Neural progenitor cell (in vitro differentiated cells): ENCODE measurements around the gene TLE4. TPM values are rescaled to one million over a fixed set of nuclear protein-coding genes. Genes with fewer than 3 reads are reported as not detected.

ENCODE experiments used
- DNase-seq: peaks from one replicate; pipeline ENCODE4 v3.0.0-alpha.2; 2016; ENCODE audit warnings: low spot score
- H2AFZ ChIP-seq: fragments of 200-600 bp; sonication (generic); replicated peaks from 2 replicates; pipeline ENCODE4 v1.6.1; 2016; ENCODE audit warnings: antibody characterized with exemption
- H3F3A ChIP-seq: fragments of 200-600 bp; sonication (generic); 2 replicates; pipeline ENCODE4 v1.6.1; 2016; ENCODE audit warnings: antibody characterized with exemption, low read depth
- H3K27ac ChIP-seq: fragments of 200-600 bp; sonication (generic); 2 replicates; pipeline ENCODE4 v1.5.1; 2016; ENCODE audit warnings: mild to moderate bottlenecking
- H3K27me3 ChIP-seq: fragments of 200-600 bp; sonication (generic); 2 replicates; pipeline ENCODE4 v1.6.1; 2016; ENCODE audit warnings: mild to moderate bottlenecking, moderate library complexity
- H3K36me3 ChIP-seq: fragments of 200-600 bp; sonication (generic); 2 replicates; pipeline ENCODE4 v1.5.1; 2016
- H3K4me1 ChIP-seq: fragments of 200-600 bp; sonication (generic); 2 replicates; pipeline ENCODE4 v1.6.1; 2016; ENCODE audit warnings: mixed run types
- H3K4me2 ChIP-seq: fragments of 200-600 bp; sonication (generic); 2 replicates; pipeline ENCODE4 v1.6.1; 2016
- H3K4me3 ChIP-seq: fragments of 200-600 bp; sonication (generic); 2 replicates; pipeline ENCODE4 v1.5.1; 2016
- H3K79me2 ChIP-seq: fragments of 200-600 bp; sonication (generic); 2 replicates; pipeline ENCODE4 v1.6.1; 2016; ENCODE audit warnings: low read depth
- H3K9ac ChIP-seq: fragments of 200-600 bp; sonication (generic); 2 replicates; pipeline ENCODE4 v1.6.1; 2016
- H3K9me3 ChIP-seq: fragments of 200-600 bp; sonication (generic); 2 replicates; pipeline ENCODE4 v1.5.1; 2016; ENCODE audit warnings: low read depth
- H4K20me1 ChIP-seq: fragments of 200-600 bp; sonication (generic); 2 replicates; pipeline ENCODE4 v1.6.1; 2016; ENCODE audit warnings: low read depth
- H3K27ac Mint-ChIP-seq: 3 replicates; pipeline ENCODE4 v1.8.0; 2021; ENCODE audit warnings: mixed read lengths
- H3K27me3 Mint-ChIP-seq: 2 replicates; pipeline ENCODE4 v1.8.0; 2022; ENCODE audit warnings: low read depth, mild to moderate bottlenecking, inconsistent platforms, moderate library complexity, mixed read lengths; ENCODE audit not compliant: insufficient read depth
- H3K36me3 Mint-ChIP-seq: 3 replicates; pipeline ENCODE4 v1.8.0; 2021; ENCODE audit warnings: mixed read lengths
- H3K4me1 Mint-ChIP-seq: 3 replicates; pipeline ENCODE4 v1.8.0; 2021; ENCODE audit warnings: mixed read lengths
- H3K4me3 Mint-ChIP-seq: 3 replicates; pipeline ENCODE4 v1.8.0; 2021; ENCODE audit warnings: mild to moderate bottlenecking, moderate library complexity, mixed read lengths
- H3K9me3 Mint-ChIP-seq: 3 replicates; pipeline ENCODE4 v1.8.0; 2020; ENCODE audit warnings: mixed read lengths
- EZH2 ChIP-seq: fragments of 200-600 bp; sonication (generic); IDR thresholded peaks from 2 replicates; pipeline ENCODE4 v1.6.1; 2017; ENCODE audit warnings: antibody characterized with exemption, mild to moderate bottlenecking, moderate library complexity
- EZH2phosphoT487 ChIP-seq: fragments of 200-600 bp; sonication (generic); IDR thresholded peaks from 2 replicates; pipeline ENCODE4 v1.6.1; 2017; ENCODE audit warnings: antibody characterized with exemption
- total RNA-seq: library from RNA; depleted of rRNA; stranded (reverse); fragments of >200 nt; gene quantifications from 2 replicates; pipeline ENCODE4 v1.2.3, GENCODE V29; 2015; ENCODE audit warnings: low replicate concordance
- TF ChIP-seq, protein P1 (sequence below): fragments of 200-600 bp; sonication (generic); IDR thresholded peaks from 2 replicates; pipeline ENCODE4 v1.5.1; 2017; ENCODE audit warnings: antibody characterized with exemption, mild to moderate bottlenecking

TLE4 gene
- total RNA-seq, 1 donor from 2014 or later, result 265 TPM

DNA sequence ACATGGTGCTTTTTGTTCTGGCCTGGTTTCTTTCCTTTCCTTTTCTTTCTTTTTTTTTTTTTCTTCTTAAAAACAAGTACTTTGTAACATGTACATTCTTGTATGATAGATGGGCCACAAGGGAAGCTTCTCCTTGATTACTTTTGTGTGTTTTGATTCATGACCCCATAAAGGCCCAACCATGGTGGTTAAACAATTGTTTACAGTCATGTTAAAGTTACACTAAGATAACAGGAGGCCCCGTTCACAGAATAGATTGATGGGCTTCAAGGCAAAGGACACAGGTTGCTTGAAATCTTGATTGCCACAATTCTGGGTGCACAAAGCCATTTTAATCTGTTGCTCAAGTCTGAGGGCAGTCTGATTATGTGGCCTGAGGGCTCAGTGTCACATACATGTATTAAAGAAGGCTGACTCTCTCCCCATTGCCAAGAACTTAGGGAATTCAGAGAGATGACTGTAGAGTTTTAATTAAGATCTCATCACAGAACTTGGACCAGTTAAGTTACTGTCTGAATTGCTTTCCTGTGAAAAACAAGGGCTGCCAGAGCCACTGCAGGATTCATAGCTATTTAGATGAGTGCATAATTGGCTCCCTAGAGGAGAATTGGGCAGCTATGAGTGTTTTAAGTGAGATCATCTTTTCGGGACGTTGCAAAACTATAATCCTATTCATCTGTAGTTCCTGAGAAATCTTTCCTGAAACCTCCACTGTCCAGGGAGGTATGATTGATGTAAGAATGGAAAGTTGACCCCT lies 163.4 kb downstream of the TLE4 start:
- H3K27me3 Mint-ChIP-seq, result peaks cover 8% of the 10 kb centered on the region

DNA sequence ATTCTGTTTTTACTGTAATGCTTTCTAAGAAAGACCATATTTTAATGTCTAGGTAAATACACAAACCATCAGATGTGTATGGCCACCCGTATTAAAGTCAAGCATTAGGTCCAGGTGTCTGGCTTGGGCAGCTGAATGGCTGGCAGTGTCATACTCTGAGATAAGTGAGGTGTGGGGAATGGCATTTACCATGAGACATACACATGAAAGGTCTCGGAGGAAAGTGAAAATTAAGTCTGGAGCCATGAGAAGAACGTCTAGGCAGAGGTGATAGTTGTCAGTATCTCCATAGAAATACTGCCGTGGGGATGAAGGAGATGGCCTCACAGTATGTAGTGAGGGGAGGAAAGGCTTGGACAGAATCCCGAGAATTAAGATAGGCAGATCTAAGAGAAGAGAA lies 164.3 kb downstream of the TLE4 start:
- TF ChIP-seq, protein P1, sequence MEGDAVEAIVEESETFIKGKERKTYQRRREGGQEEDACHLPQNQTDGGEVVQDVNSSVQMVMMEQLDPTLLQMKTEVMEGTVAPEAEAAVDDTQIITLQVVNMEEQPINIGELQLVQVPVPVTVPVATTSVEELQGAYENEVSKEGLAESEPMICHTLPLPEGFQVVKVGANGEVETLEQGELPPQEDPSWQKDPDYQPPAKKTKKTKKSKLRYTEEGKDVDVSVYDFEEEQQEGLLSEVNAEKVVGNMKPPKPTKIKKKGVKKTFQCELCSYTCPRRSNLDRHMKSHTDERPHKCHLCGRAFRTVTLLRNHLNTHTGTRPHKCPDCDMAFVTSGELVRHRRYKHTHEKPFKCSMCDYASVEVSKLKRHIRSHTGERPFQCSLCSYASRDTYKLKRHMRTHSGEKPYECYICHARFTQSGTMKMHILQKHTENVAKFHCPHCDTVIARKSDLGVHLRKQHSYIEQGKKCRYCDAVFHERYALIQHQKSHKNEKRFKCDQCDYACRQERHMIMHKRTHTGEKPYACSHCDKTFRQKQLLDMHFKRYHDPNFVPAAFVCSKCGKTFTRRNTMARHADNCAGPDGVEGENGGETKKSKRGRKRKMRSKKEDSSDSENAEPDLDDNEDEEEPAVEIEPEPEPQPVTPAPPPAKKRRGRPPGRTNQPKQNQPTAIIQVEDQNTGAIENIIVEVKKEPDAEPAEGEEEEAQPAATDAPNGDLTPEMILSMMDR, result no peak
- no peak for TF ChIP-seq EZH2phosphoT487
- no peak for TF ChIP-seq EZH2
- Histone ChIP-seq H3K4me1 (peaks cover under 1% of the 10 kb centered on the region), H3F3A (peaks cover 8% of the 10 kb centered on the region), H2AFZ (no peak overlapping the region), H3K4me2 (no peak overlapping the region), H3K9ac (no peak overlapping the region), H3K27ac (no peak overlapping the region), H4K20me1 (no peaks in the 10 kb centered on the region), H3K79me2 (no peaks in the 10 kb centered on the region), H3K27me3 (no peaks in the 10 kb centered on the region), H3K9me3 (no peaks in the 10 kb centered on the region), H3K4me3 (no peak overlapping the region), H3K36me3 (no peaks in the 10 kb centered on the region)
- Mint-ChIP-seq H3K4me3 (no peak overlapping the region), H3K36me3 (peaks cover 15% of the 10 kb centered on the region), H3K4me1 (no peaks in the 10 kb centered on the region), H3K27ac (no peak overlapping the region), H3K27me3 (peaks cover 2% of the 10 kb centered on the region), H3K9me3 (peaks cover 22% of the 10 kb centered on the region)
- no peak for DNase-seq

More for the DNA sequence above, 163.4 kb downstream of the TLE4 start:
- Mint-ChIP-seq H3K4me3 (no peak overlapping the region), H3K36me3 (peaks cover 17% of the 10 kb centered on the region), H3K4me1 (peaks cover 6% of the 10 kb centered on the region), H3K27ac (no peak overlapping the region), H3K9me3 (peaks cover 24% of the 10 kb centered on the region)
- Histone ChIP-seq H4K20me1 (no peaks in the 10 kb centered on the region), H3F3A (peaks cover 15% of the 10 kb centered on the region), H3K4me1 (peaks cover 4% of the 10 kb centered on the region), H3K9me3 (no peaks in the 10 kb centered on the region), H3K4me3 (no peak overlapping the region), H3K9ac (no peak overlapping the region), H3K79me2 (no peaks in the 10 kb centered on the region), H2AFZ (no peak overlapping the region), H3K27me3 (no peaks in the 10 kb centered on the region), H3K4me2 (no peak overlapping the region), H3K27ac (no peak overlapping the region), H3K36me3 (no peaks in the 10 kb centered on the region)
- DNase-seq, result no peak
- TF ChIP-seq EZH2, result no peak
- TF ChIP-seq, protein P1, result no peak
- TF ChIP-seq EZH2phosphoT487, result no peak

DNA sequence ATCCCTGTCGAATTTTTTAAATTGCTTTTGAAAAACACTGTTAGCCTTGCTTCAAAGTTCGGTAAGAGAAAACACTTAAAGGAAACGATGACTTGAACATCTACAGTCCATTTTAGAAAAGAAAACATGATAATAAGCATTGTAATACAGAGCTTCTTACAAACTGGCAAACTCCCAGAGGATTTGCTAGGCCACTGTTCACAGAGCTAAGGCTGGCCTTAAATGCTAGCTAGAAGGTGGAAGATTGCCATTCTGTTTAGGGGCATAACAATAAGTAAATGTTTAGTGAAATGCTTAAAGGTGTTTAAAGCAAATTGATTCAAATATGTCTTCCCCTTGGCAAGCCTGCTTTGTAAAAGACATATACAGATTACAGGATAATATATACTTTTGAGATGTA lies 169.6 kb downstream of the TLE4 start:
- H3K4me3 ChIP-seq, result no peak overlapping the region
- H3K36me3 ChIP-seq, result no peaks in the 10 kb centered on the region
- H3K27ac Mint-ChIP-seq, result no peak overlapping the region
- TF ChIP-seq EZH2 (no peak), EZH2phosphoT487 (no peak)
- TF ChIP-seq, protein P1, result no peak
- no peaks in the 10 kb centered on the region for H4K20me1 ChIP-seq
- no peak overlapping the region for H2AFZ ChIP-seq
- H3K4me1 ChIP-seq, result peaks cover 13% of the 10 kb centered on the region
- no peaks in the 10 kb centered on the region for H3K27me3 Mint-ChIP-seq
- no peaks in the 10 kb centered on the region for H3K9me3 ChIP-seq
- no peaks in the 10 kb centered on the region for H3F3A ChIP-seq
- no peaks in the 10 kb centered on the region for H3K79me2 ChIP-seq
- H3K4me3 Mint-ChIP-seq, result no peak overlapping the region
- no peaks in the 10 kb centered on the region for H3K27me3 ChIP-seq
- H3K36me3 Mint-ChIP-seq, result no peaks in the 10 kb centered on the region
- H3K9me3 Mint-ChIP-seq, result peaks cover 3% of the 10 kb centered on the region
- peaks cover 16% of the 10 kb centered on the region for H3K4me1 Mint-ChIP-seq
- H3K27ac ChIP-seq, result no peak overlapping the region
- H3K4me2 ChIP-seq, result no peak overlapping the region
- no peak for DNase-seq
- H3K9ac ChIP-seq, result no peak overlapping the region
